HepG2 (cell line): ENCODE measurements around the gene CLIC6. TPM values are rescaled to one million over a fixed set of nuclear protein-coding genes. Genes with fewer than 3 reads are reported as not detected.

Source experiments
- ATAC-seq: fragments of 200-7000 bp; cut with Tn5 transposase; 3 replicates; pipeline ENCODE4 v1.9.1; 2020; ENCODE audit warnings: mild to moderate bottlenecking, moderate library complexity
- BruUV-seq: library from RNA; stranded (reverse); fragments of 400-500 nt; replicated peaks from 2 replicates; lab custom pipeline; 2021; lab: Mats Ljungman, UMichigan
- CTCF ChIA-PET: fragments of 300-600 bp; formaldehyde crosslinking; extraction: SDS; loops from one replicate; lab custom pipeline; 2021; ENCODE audit warnings: low total read pairs, inconsistent platforms, low intra/inter-chr PET ratio; lab: Yijun Ruan, JAX
- POLR2A ChIA-PET: fragments of 350-600 bp; sonication (Branson Sonifier 250); formaldehyde crosslinking; loops from one replicate; lab custom pipeline; 2020; ENCODE audit warnings: antibody characterized with exemption, inconsistent platforms; lab: Yijun Ruan, JAX
- DNase-seq: peaks from one replicate; pipeline ENCODE4 v3.0.0-alpha.2; 2015; ENCODE audit warnings: low spot score
- FAIRE-seq: peaks from 3 replicates; lab custom pipeline; 2011; peaks lifted over from hg19 to GRCh38; lab: Jason Lieb, UNC
- H2AFZ ChIP-seq: one replicate; pipeline ENCODE4 v1.6.1; 2011; ENCODE audit warnings: low read length, inconsistent platforms
- H3K27ac ChIP-seq: fragments of 300-600 bp; 3 replicates; pipeline ENCODE4 v1.8.0; 2011; ENCODE audit warnings: mixed run types, mild to moderate bottlenecking, mixed read lengths, low read length, inconsistent platforms; ENCODE audit not compliant: insufficient read depth; ENCODE audit errors: extremely low read length
- H3K27me3 ChIP-seq, 2 experiments: fragments of 200-600 bp in 1 of 2; 2 replicates in 1 of 2; 3 replicates in 1 of 2; pipeline versions ENCODE4 v1.6.0 to v1.8.0; 2011; ENCODE audit warnings: low read length in 2 of 2, mild to moderate bottlenecking in 2 of 2, moderate library complexity in 2 of 2, inconsistent platforms in 1 of 2; ENCODE audit not compliant: insufficient read depth in 2 of 2, control insufficient read depth in 1 of 2
- H3K36me3 ChIP-seq, 2 experiments: fragments of 200-600 bp in 1 of 2; replicated peaks in 1 of 2; 2 replicates in 1 of 2; 3 replicates in 1 of 2; pipeline versions ENCODE4 v1.5.1 to v1.8.0; 2011; ENCODE audit warnings: low read length in 2 of 2, inconsistent platforms in 1 of 2; ENCODE audit not compliant: insufficient read depth in 2 of 2, control insufficient read depth in 1 of 2
- H3K4me1 ChIP-seq: 2 replicates; pipeline ENCODE4 v1.5.1; 2012; ENCODE audit warnings: low read length, inconsistent platforms; ENCODE audit not compliant: insufficient read depth
- H3K4me2 ChIP-seq: 2 replicates; pipeline ENCODE4 v1.6.0; 2011; ENCODE audit warnings: low read depth, low read length, inconsistent platforms
- H3K4me3 ChIP-seq, 3 experiments: fragments of 200-600 bp in 1 of 3; sonication (generic), shearing (Covaris generic) in 1 of 3; replicated peaks in 1 of 3; 2 replicates each; pipeline ENCODE4 v1.5.1; 2011 to 2016; ENCODE audit warnings: low read length in 3 of 3, inconsistent platforms in 2 of 3, low read depth in 2 of 3, mild to moderate bottlenecking in 2 of 3, control low read depth in 1 of 3, mixed read lengths in 1 of 3; ENCODE audit not compliant: insufficient read depth in 1 of 3
- H3K79me2 ChIP-seq: one replicate; pipeline ENCODE4 v1.6.1; 2011; ENCODE audit warnings: low read length, inconsistent platforms; ENCODE audit not compliant: insufficient read depth
- H3K9ac ChIP-seq: 2 replicates; pipeline ENCODE4 v1.6.0; 2011; ENCODE audit warnings: mild to moderate bottlenecking, low read depth, low read length, inconsistent platforms; ENCODE audit not compliant: insufficient read depth
- H3K9me3 ChIP-seq: 2 replicates; pipeline ENCODE4 v1.5.1; 2012; ENCODE audit warnings: mild to moderate bottlenecking, low read length
- H4K20me1 ChIP-seq: 2 replicates; pipeline ENCODE4 v1.6.0; 2011; ENCODE audit warnings: inconsistent platforms, mild to moderate bottlenecking, low read length, moderate library complexity; ENCODE audit not compliant: insufficient read depth
- GMEB2 ChIP-seq: IDR thresholded peaks from 2 replicates; pipeline ENCODE4 v1.6.1; 2016; ENCODE audit warnings: missing biosample characterization, missing genetic modification reagents, low read depth
- GTF2F1 ChIP-seq: fragments of 150-350 bp; IDR thresholded peaks from 2 replicates; pipeline ENCODE4 v1.6.1; 2014; ENCODE audit warnings: low read length
- KAT7 ChIP-seq: IDR thresholded peaks from 2 replicates; pipeline ENCODE4 v1.6.1; 2018; ENCODE audit warnings: borderline replicate concordance, missing compliant biosample characterization
- KMT2A ChIP-seq: sonication (generic); formaldehyde crosslinking; IDR thresholded peaks from 2 replicates; pipeline ENCODE4 v1.4.0; 2020; ENCODE audit warnings: missing genetic modification reagents
- RXRB ChIP-seq: IDR thresholded peaks from 2 replicates; pipeline ENCODE4 v1.6.1; 2016; ENCODE audit warnings: borderline replicate concordance, missing genetic modification reagents, missing compliant biosample characterization
- TAF1 ChIP-seq: sonication (generic); formaldehyde crosslinking; IDR thresholded peaks from 2 replicates; pipeline ENCODE4 v1.4.0; 2020; ENCODE audit warnings: missing genetic modification reagents
- TARDBP ChIP-seq: sonication (generic); formaldehyde crosslinking; IDR thresholded peaks from 2 replicates; pipeline ENCODE4 v1.8.0; 2022; ENCODE audit warnings: mild to moderate bottlenecking, missing genetic modification reagents
- TCF12 ChIP-seq, 2 experiments: fragments of 450-650 bp in 1 of 2; sonication (generic) in 1 of 2; formaldehyde crosslinking in 1 of 2; IDR thresholded peaks; 2 replicates each; pipeline versions ENCODE4 v1.6.1 to v1.8.0; 2017 to 2022; ENCODE audit warnings: antibody characterized with exemption in 1 of 2, mild to moderate bottlenecking in 1 of 2, missing genetic modification reagents in 1 of 2, moderate library complexity in 1 of 2
- TCF7 ChIP-seq: sonication (generic); IDR thresholded peaks from 2 replicates; pipeline ENCODE4 v1.6.1; 2016; ENCODE audit warnings: antibody characterized with exemption, low read depth
- YEATS4 ChIP-seq: sonication (generic); formaldehyde crosslinking; IDR thresholded peaks from 2 replicates; pipeline ENCODE4 v1.4.0; 2020; ENCODE audit warnings: missing genetic modification reagents, borderline replicate concordance
- ZNF274 ChIP-seq: sonication (generic); formaldehyde crosslinking; IDR thresholded peaks from 2 replicates; pipeline ENCODE4 v1.5.1; 2020; ENCODE audit warnings: mild to moderate bottlenecking, missing genetic modification reagents
- ZNF350 ChIP-seq: sonication (generic); formaldehyde crosslinking; IDR thresholded peaks from 2 replicates; pipeline ENCODE4 v1.4.0; 2020; ENCODE audit warnings: mild to moderate bottlenecking, low read depth, missing genetic modification reagents, borderline replicate concordance
- ZNF543 ChIP-seq: sonication (generic); formaldehyde crosslinking; IDR thresholded peaks from 2 replicates; pipeline ENCODE4 v1.4.0; 2020; ENCODE audit warnings: mild to moderate bottlenecking, missing genetic modification reagents
- ZNF598 ChIP-seq: sonication (generic); formaldehyde crosslinking; IDR thresholded peaks from 2 replicates; pipeline ENCODE4 v1.5.1; 2020; ENCODE audit warnings: mild to moderate bottlenecking, missing genetic modification reagents, borderline replicate concordance
- ZSCAN12 ChIP-seq: sonication (generic); formaldehyde crosslinking; IDR thresholded peaks from 2 replicates; pipeline ENCODE4 v1.9.0; 2021; ENCODE audit warnings: mild to moderate bottlenecking, missing genetic modification reagents
- WGBS: methylation state at CpG from one replicate; pipeline ENCODE4 v1.1.6; 2017; ENCODE audit warnings: low lambda C conversion rate; 5-methylcytosine and 5-hydroxymethylcytosine counted together
- in situ Hi-C: cut with HindIII; loops from 2 replicates; pipeline ENCODE4 v1.10.0; 2017; ENCODE audit warnings: low pct_unique_long_range_greater_than_20kb; ENCODE audit not compliant: extremely low pct_ligation_motif_present
- intact Hi-C: fragments of 100-400 bp; cut with micrococcal nuclease; formaldehyde crosslinking; loops from one replicate; pipeline ENCODE4 v1.10.0; 2022; ENCODE audit not compliant: unreplicated experiment
- polyA plus RNA-seq, 8 experiments: library from polyadenylated mRNA; depleted of rRNA in 3 of 8; stranded (reverse) in 7 of 8; unstranded in 1 of 8; fragments of >200 nt; fragmentation: Illumina TruSeq in 4 of 8; extraction: Trizol in 4 of 8; gene quantifications; 2 replicates each; pipeline versions ENCODE4 v1.2.1 to v1.2.3, GENCODE V29; 2011 to 2016; ENCODE audit warnings: low read depth in 4 of 8, missing spikeins in 1 of 8, mixed read lengths in 1 of 8; ENCODE audit not compliant: insufficient read depth in 1 of 8
- total RNA-seq, 5 experiments: library from RNA; depleted of rRNA; stranded (reverse); fragments of >200 nt; fragmentation: Illumina TruSeq; extraction: Trizol; gene quantifications; 2 replicates each; pipeline ENCODE4 v1.2.3, GENCODE V29; 2016; ENCODE audit warnings: low read depth in 1 of 5
- TF ChIP-seq, protein P1 (sequence below): sonication (generic); formaldehyde crosslinking; IDR thresholded peaks from 2 replicates; pipeline ENCODE4 v1.4.0; 2020; ENCODE audit warnings: missing genetic modification reagents
- TF ChIP-seq, protein P2 (sequence below): conservative IDR thresholded peaks from 2 replicates; pipeline ENCODE4 v1.6.1; 2018; ENCODE audit warnings: missing genetic modification reagents

CLIC6 gene
- total and polyA plus RNA-seq, 2 of the 13 experiments (the other 11 are each of a cell fraction or from before 2014, with no cell fraction given) = not detected

GRCh38 chr21:34670220-34670961 lies 1.6 kb downstream of the CLIC6 start (continued):
- TF ChIP-seq ZNF543 (CRISPR knock-in tag) (no peak), ZNF350 (CRISPR knock-in tag) (no peak), KMT2A (CRISPR knock-in tag) (no peak), ZNF274 (CRISPR knock-in tag) (peak; percentile 49; the same call in 1 of the 2 replicates), ZNF598 (CRISPR knock-in tag) (no peak), TARDBP (no peak), GTF2F1 (no peak)

DNA sequence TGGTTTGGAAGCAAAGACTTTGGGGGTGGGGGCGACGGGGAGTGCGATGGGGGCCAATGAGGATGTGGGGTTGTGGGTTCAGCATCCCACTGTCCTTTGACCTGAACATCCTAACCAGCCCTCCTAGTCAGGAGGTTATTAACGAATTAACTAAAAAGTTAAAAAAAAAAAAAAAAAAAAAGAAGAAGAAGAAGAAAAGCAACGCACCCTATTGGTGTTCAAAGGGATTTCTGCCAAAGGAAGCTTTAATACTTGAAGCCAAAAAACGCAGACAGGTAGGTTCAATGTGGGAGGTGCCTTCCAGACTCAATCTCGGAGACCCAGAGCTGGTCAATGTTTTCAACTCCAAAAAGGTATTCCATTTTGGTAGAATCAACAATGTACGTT lies 2.2 kb downstream of the CLIC6 start:
- intact Hi-C loops = no loop called here
- peaks cover 6 to 53% of the 10 kb centered on the region in 2 experiments; a peak in 4 of 5 replicates for H3K27me3 ChIP-seq
- TF ChIP-seq, protein P1, sequence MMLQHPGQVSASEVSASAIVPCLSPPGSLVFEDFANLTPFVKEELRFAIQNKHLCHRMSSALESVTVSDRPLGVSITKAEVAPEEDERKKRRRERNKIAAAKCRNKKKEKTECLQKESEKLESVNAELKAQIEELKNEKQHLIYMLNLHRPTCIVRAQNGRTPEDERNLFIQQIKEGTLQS (CRISPR knock-in tag) = no peak
- TF ChIP-seq YEATS4 (CRISPR knock-in tag) (no peak), TCF7 (no peak), RXRB (no peak), GMEB2 (CRISPR knock-in tag) (no peak), TAF1 (CRISPR knock-in tag) (no peak), TCF12 (IDR thresholded peaks at IDR 0.05) (no peak), TCF12 (CRISPR knock-in tag; IDR thresholded peaks at IDR 0.05) (no peak), ZSCAN12 (CRISPR knock-in tag) (no peak), KAT7 (CRISPR knock-in tag) (no peak)
- TF ChIP-seq, protein P2, sequence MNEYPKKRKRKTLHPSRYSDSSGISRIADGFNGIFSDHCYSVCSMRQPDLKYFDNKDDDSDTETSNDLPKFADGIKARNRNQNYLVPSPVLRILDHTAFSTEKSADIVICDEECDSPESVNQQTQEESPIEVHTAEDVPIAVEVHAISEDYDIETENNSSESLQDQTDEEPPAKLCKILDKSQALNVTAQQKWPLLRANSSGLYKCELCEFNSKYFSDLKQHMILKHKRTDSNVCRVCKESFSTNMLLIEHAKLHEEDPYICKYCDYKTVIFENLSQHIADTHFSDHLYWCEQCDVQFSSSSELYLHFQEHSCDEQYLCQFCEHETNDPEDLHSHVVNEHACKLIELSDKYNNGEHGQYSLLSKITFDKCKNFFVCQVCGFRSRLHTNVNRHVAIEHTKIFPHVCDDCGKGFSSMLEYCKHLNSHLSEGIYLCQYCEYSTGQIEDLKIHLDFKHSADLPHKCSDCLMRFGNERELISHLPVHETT (CRISPR knock-in tag) = no peak
- H3K4me2 ChIP-seq = peak overlapping the region; percentile 56
- WGBS = 2% methylated on average over 8 of the region's 8 CpGs
- no peaks in the 10 kb centered on the region for H3K79me2 ChIP-seq
- no TSS peak for BruUV-seq
- no peaks in the 10 kb centered on the region for H3K9me3 ChIP-seq
- ATAC-seq (no peak), FAIRE-seq (no peak), DNase-seq (no peak)
- H4K20me1 ChIP-seq = no peaks in the 10 kb centered on the region
- H3K9ac ChIP-seq = no peak overlapping the region
- peak overlapping the region in 1 of 3 experiments; percentile 54; a peak in 1 of 6 replicates for H3K4me3 ChIP-seq
- POLR2A ChIA-PET = no interaction called here
- H3K27ac ChIP-seq = no peak overlapping the region
- peaks cover 14% of the 10 kb centered on the region for H3K4me1 ChIP-seq
- H3K36me3 ChIP-seq = no peaks in the 10 kb centered on the region
- CTCF ChIA-PET = no interaction called here
- no peak overlapping the region for H2AFZ ChIP-seq
- in situ Hi-C loops = no loop called here
